GM21390 (cell line): Measurements from ENCODE around the gene CNTROB.
A peak's percentile ranks its signal among the peaks of the same experiment; 100 is the strongest.

Experiments used
- ATAC-seq: cut with Tn5 transposase; IDR thresholded peaks from one replicate; pipeline ENCODE4 v1.9.1; 2021; ENCODE audit not compliant: unreplicated experiment

Gene CNTROB, protein sequence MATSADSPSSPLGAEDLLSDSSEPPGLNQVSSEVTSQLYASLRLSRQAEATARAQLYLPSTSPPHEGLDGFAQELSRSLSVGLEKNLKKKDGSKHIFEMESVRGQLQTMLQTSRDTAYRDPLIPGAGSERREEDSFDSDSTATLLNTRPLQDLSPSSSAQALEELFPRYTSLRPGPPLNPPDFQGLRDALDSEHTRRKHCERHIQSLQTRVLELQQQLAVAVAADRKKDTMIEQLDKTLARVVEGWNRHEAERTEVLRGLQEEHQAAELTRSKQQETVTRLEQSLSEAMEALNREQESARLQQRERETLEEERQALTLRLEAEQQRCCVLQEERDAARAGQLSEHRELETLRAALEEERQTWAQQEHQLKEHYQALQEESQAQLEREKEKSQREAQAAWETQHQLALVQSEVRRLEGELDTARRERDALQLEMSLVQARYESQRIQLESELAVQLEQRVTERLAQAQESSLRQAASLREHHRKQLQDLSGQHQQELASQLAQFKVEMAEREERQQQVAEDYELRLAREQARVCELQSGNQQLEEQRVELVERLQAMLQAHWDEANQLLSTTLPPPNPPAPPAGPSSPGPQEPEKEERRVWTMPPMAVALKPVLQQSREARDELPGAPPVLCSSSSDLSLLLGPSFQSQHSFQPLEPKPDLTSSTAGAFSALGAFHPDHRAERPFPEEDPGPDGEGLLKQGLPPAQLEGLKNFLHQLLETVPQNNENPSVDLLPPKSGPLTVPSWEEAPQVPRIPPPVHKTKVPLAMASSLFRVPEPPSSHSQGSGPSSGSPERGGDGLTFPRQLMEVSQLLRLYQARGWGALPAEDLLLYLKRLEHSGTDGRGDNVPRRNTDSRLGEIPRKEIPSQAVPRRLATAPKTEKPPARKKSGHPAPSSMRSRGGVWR

DNA sequence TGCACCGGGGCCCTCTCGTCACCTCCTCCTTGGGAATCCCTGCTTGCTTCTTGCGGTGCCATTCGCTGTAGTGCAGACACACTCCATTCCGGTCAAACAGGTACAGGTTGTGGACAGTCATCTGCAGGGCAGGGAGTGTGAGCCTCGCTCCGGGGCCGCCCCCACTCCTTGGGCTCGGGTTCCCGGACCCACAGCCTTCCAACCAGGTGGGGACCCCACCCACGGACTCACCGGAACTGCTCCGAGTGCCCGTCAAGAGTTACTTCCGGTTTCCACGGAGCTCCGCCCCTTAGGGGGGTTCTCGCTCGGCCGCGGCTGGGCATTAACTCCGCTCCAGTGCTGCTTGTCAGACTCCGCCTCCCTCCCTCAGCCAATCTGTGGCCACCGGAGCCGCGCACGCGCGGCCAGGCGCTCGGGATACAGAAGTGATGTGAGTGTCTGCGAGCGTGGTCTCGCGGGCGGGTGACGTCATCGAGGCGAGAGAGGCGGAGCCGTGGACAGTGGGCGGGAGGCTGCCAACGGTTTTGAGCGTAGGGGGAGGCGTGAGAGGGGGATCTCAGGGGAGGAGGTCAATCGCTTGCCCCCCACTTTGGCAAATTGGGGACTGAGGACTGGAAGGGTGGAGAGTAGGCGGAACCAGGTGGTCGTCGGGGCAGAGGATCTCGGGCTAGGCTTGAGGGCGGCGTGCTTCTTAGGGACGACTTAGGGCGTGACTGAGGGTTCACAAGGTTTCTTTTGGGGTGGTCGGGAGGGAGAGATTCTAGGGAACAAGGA lies at the start of gene CNTROB, which contains the start of gene TRAPPC1:
TSS of gene CNTROB (plus strand) at position 498 of the 774 bp plus-strand sequence. CDS start 874 bp downstream, outside the sequence.
TSS of gene TRAPPC1 (minus strand) at position 238 of the 774 bp plus-strand sequence. CDS start at position 121, 117 bp downstream.
- ATAC-seq = peak; percentile 94

DNA sequence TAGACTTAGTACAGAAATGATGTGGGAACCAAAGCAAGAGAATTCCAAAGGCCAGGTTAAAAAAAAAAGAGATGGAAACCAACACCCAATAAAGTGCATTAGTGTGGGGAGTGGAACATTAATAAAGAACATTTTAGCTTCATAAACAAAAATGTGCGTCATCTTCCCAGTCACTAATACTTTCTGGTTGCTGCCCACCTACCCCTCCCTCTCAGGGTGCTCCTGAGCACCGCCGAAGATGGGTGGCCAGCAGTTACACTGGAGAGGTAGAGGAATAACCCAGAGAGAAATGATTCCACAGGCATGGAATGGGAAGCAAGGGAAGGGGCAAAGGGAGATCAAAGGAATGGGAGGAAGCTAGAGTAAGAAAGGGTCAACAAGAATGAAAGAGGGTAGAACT lies 49.4 kb upstream of the CNTROB start:
- ATAC-seq = no peak

DNA sequence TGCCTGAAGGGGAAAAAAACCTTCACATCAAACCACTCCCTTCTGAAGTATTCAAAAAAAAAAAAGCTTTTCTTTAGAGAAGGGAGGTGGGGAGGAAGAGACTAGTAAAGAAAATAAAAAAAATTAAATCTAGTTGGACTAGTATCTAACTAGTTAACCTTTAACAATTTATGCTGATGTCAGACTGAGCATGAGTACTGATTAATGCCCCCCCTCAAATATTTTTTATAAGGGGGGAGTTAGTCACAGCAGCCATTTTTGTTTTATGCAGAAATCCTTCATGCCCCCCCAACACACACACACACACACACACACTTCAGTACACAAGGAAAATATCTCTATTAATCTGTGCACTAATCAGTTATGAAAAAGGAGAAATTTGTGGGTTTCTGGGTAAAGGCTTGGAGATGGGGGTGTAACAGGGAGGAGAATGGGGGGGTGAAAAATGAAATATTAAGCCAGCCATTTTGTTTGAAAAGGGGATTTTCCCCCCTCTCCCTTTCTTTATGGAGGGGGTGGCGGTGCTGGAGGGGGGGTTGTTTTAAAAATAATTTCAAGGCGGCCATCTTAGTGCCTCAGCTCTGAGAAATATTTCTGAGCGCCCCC lies 48.1 kb upstream of the CNTROB start:
- ATAC-seq = no peak

DNA sequence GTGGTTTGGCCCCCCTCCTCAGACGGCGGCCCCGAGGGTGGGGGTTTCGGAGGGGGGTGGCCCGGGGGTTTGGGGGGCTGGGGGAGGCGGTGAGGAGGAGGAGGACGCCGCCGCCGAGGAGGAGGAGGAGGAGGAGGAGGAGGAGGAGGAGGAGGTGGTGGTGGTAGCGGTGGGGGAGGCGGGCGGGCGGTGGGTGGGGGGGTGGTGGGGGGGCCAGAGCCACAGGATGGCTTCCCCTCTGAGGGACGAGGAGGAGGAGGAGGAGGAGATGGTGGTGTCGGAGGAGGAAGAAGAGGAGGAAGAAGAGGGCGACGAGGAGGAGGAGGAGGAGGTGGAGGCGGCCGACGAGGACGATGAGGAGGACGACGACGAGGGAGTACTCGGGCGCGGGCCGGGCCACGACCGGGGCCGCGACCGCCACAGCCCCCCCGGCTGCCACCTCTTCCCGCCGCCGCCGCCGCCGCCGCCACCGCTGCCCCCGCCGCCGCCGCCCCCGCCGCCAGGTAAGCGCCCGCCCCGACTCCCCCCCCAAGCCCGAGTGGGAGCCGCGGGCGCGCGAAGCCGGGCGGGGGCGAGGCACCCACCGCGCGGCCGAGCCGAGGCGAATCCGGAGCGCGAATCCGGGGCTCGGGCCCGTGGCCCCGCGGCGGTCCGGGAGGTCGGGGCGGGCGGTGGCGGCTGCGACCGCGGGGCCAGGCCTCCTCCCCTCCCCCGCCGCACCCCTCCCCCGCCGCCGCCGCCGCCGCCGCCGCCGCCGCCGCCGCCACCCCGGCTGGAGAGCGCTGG lies 47.2 kb upstream of the CNTROB start:
- ATAC-seq = no peak

DNA sequence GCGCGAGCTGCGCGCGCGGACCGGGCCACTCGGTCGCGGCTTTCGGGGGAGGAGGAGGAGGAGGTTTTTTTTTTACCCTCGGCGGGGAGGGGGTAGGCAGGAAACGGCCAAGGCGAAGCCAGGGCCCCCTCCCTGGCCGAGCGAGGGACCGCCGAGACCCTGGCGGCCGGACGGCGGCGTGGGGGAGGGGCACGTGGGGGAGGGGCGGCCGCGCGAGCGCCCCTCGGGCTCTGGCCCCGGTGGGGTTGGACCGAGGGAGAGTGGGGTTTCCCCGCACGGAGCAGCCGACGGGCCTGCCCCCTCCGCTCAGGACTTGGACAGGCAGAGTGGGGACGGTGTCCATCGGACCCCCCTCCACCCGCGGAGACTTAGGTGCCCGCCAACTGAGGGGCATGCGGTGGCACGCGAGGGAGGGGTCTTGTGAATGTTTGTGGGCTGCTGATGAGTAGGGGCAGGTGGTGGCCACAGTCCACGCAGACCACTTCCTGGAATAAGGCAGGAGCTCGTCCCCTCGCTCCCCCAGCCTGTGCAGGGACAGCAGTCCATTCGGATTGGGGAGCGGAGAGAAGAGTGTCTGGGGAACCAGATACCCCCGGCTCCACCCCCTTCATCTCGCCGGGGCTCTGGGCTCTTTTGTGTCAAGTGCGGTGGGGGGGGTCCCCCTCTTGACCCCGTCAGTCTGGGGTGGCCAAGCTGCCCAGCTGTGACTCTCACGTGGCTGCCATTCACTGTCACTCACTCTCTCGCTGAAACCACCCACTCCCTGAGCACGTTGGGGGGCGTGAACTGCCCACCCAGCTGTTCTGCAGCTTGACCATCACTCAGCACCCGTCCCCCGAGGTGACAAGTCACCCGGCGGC lies 46.4 kb upstream of the CNTROB start:
- no peak for ATAC-seq

DNA sequence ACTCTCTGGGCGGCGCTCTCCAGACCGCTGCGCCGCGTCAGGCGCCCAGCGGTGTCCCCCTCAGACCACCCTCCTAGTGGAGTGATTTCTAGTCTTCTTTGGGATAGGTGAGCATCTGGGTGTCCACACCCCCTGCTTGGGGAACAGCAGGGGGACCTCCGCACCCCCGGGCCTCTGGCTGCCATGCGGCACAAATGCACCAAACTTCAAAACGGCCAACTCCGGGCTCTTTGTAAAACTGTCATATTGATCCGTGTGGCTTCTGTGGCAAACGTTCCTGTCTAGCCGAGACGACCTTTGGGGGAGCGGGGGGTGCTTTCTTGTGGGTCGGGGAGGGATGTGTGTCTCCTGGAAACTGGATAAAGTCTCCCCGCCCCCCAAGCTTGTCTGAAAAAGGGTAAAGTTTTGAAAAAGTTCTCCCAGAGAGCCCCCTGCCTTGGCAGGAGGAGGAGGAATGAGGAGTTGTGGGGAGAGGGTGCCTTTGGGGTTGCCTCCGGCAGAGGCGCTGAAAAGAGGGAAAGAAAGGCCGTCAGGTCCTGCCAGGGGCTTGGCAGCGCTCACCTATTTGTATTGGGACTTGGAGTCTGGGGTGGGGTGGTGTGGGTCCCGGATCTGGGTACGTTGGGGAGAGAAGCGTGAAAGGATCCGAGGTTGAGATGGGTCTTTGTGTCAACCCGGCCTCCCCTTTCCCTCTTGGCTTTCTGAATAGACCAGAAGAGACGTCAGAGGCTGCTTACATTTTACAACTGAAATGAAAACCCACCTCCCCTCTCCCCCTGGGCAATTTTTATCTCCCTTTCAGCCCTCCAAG lies 45.6 kb upstream of the CNTROB start:
- no peak for ATAC-seq

DNA sequence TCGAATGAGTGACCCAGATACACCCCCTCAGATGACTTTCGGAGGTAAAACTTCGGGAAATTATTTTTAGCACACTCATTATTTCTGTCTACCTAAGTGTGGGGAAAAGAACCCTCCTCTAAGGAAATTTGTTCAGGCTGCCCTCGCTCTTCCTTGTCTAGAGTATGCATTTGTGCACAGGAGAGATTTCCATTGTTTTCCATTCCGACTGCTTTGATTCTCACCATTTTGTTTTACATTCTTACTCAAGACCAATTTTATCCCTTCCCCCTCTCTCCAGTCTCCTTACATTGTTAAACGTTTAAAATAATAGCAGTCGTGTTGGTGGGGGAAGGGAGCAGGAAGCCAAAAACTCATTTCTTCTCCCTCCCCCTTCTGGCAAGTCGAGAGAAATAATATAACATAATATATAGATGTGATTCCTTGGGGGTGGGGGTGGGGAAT lies 44.9 kb upstream of the CNTROB start:
- no peak for ATAC-seq

DNA sequence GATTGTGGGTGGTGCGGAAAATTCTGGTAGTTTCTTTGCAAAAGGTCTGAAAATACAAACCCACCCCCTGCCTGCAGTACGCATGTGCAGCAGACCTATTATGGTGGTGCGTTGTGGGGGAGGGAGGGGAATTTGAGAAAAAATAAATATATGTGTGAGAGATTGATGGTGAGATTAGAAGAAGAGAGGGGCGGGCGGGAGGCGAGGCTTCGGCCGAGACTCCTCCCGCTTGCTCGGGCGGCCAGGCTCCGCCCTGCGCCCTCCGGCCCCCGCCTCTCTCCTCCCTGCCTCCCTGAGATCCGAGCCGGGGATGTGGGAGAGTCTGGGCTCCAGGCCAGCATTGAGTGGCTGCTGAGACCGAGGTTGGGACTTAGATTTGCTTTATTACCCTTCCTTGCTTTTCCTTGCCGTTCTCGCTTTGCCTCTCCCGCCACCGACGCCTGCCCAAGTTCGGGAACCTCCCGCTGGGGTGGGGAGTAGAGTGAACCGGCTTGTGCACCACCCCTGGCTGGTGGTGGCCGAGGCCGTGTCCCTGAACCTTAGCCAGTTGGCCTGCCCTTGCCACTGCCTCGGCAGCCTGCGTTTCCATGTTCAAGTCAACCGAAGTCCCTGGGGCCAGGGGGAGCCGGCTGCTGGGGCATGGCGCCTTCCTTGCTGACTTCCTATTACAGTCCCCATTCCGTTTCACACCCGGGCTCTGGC lies 44.4 kb upstream of the CNTROB start:
- ATAC-seq = peak; percentile 65

DNA sequence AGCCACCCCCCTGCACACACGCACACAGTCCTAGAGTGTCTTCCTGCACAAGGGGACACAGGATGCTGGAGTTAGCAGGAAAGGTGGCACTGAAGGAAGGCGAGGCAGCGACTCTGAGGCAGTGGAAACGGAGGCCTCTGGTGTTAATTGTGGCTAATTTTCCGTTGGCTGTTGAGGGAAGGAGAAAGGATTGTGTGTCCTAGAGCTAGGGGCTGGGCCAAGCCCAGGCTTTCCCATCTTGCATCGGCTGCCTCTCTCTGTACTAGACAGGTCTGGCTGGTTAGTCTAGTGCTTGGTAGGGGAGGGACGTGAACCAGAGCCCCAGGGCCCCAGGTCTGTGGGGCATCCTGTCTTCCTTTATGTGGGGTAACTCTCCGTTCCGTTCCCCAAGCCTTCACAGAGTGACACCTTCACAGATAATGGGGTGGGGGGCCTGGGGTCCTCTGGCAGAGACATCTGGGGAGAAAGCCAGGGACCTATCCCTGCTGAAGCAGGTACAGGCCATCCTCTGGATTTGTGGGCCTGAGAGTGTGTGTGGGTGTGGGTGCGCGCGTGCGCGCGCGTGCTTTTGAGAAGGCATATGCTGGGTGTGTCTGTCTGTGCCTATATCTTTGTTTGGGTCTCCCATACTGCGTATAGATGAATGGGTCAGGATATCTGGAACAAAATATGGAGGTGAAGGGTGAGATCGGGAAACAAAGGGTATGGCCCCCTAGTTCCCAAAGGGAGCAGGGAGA lies 43.7 kb upstream of the CNTROB start, which contains the start of gene CHD3:
TSS of gene CHD3 (plus strand) at position 606 of the 737 bp plus-strand sequence. CDS start 212 bp downstream, outside the sequence.
- ATAC-seq = no peak

DNA sequence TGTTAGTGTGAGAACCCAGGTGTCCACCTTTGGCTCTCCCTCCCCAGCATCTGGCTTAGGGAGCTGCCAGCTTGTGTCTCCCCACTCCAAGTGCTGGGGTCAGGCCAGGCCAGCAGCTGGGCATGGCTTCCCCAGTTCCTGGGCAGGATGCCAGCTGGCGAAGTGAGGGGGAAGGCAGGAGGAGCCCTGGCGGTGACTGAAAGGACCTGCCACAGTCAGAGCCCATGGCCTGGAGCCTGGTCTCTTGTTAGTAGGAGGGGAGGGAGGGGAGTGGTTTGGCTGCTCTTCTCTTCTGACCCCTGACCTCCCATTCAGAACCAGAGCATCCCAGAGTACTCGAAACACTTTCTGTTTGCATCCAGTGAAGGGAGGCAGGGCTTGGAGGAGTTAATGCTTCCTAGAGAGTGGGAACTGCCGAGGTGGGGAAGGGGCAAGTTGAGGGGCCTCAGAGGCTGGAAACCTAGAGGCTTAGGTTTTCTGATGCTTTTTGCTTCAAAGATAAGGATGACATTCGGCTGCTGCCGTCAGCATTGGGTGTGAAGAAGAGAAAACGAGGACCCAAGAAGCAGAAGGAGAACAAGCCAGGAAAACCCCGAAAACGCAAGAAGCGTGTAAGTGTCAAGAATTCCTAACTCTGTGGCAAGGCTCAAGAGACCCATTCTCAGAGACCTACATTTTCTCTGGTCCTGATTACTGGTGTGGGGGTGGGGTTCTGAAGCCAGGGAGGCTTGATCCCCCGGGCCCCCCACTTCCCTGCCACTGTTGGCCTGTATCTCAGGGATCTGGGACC lies 42.6 kb upstream of the CNTROB start:
- no peak for ATAC-seq

DNA sequence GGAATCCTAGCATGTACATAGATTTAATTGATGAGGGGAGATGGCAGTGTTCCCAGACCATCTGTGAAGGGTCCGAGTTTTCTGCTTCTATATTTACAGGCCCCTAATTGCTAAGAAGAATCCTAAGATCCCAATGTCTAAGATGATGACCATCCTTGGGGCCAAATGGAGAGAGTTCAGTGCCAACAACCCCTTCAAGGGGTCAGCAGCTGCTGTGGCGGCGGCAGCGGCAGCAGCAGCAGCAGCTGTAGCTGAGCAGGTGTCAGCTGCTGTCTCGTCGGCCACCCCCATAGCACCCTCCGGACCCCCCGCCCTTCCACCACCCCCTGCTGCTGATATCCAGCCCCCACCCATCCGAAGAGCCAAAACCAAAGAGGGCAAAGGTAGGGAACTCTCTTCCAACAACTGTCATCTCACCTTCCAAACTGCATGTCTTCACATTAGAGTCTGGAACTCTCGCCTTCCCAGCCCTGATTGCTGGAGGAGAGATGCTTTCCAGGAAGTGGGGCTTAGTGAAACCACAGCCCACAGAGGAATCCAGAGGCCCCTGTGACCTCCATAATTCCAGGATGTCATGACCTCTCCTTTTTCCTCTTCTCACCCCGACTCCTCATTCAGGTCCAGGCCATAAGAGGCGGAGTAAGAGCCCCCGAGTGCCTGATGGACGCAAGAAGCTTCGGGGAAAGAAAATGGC lies 38.7 kb upstream of the CNTROB start:
- ATAC-seq = no peak

DNA sequence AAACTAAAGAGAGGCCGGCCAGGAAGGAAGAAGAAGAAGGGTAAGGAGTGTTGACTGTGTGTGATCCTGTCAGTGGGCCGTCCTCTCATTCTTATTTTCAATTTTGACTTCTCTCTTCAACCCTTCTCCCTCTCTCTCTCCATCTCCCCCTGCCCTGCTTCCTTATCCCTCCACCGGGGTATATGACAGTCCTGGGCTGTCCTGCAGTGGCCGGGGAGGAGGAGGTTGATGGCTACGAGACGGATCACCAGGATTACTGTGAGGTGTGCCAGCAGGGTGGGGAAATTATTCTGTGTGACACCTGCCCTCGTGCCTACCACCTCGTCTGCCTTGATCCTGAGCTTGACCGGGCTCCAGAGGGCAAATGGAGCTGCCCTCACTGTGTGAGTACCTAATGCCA lies 37.8 kb upstream of the CNTROB start:
- no peak for ATAC-seq

DNA sequence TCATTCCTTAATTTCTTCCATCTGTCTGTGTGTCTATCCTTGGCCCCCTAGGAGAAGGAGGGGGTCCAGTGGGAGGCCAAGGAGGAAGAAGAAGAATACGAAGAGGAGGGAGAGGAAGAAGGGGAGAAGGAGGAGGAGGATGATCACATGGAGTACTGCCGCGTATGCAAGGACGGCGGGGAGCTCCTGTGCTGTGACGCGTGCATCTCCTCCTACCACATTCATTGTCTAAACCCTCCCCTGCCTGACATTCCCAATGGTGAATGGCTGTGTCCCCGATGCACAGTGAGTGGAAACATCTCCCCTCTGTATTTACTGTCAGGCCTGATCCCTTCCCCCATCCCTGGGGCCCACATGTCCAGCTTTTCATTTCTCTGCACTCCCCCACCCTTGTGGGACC lies 37.1 kb upstream of the CNTROB start:
- no peak for ATAC-seq

DNA sequence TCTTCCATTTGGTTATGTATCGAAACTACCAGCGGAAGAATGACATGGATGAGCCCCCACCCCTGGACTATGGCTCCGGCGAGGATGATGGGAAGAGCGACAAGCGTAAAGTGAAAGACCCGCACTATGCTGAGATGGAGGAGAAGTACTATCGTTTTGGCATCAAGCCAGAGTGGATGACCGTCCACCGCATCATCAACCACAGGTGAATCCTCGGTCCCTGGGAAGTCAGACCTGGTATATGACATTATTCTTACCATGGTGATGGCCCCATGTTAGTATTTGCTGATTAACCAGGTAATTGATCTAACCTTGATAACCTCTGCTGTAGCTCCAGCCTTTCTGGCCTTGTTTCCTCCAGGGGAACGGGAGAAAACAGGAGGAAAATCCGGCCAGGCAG lies 34.9 kb upstream of the CNTROB start:
- ATAC-seq = no peak

DNA sequence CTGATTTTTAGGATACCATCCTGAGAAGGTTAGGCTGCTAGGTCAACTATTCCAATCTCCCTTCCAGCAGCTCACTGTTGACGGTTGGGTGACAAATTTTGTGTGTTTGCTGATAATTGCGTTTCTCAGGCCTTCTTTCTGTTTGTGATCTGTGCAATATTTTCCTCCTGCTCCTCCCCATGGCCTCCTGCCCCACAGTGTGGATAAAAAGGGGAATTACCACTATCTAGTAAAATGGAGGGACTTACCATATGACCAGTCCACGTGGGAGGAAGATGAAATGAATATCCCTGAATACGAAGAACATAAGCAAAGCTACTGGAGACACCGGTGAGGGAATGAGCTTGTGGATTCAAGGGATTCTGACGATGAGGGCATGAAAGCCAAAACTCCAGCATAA lies 34.2 kb upstream of the CNTROB start:
- no peak for ATAC-seq
